HEK293T (cell line): ENCODE measurements around the gene MYLK3.

ENCODE experiments used
- CTCF ChIA-PET: fragments of 350-600 bp; formaldehyde crosslinking; extraction: SDS; loops from one replicate; lab custom pipeline; 2021; ENCODE audit warnings: antibody characterized with exemption, inconsistent platforms; lab: Yijun Ruan, JAX
- POLR2A ChIA-PET: fragments of 350-600 bp; formaldehyde crosslinking; extraction: SDS; loops from one replicate; lab custom pipeline; 2020; ENCODE audit warnings: antibody characterized with exemption, inconsistent platforms; lab: Yijun Ruan, JAX
- DNase-seq: peaks from one replicate; pipeline ENCODE4 v3.0.0; 2012; ENCODE audit warnings: mixed read lengths; ENCODE audit errors: extremely low spot score
- ARNT ChIP-seq: fragments of 450-650 bp; IDR thresholded peaks from 2 replicates; pipeline ENCODE4 v1.6.1; 2017; ENCODE audit warnings: mild to moderate bottlenecking
- BHLHE40 ChIP-seq: fragments of 450-650 bp; IDR thresholded peaks from 2 replicates; pipeline ENCODE4 v1.6.1; 2016; ENCODE audit warnings: mild to moderate bottlenecking, moderate library complexity, borderline replicate concordance
- CTBP1 ChIP-seq: fragments of 450-650 bp; IDR thresholded peaks from 2 replicates; pipeline ENCODE4 v1.6.1; 2016; ENCODE audit warnings: borderline replicate concordance
- ELF4 ChIP-seq: fragments of 450-650 bp; IDR thresholded peaks from 2 replicates; pipeline ENCODE4 v1.6.1; 2017; ENCODE audit warnings: antibody characterized with exemption
- FOXA1 ChIP-seq: fragments of 450-650 bp; IDR thresholded peaks from 2 replicates; pipeline ENCODE4 v1.6.1; 2016; ENCODE audit warnings: mild to moderate bottlenecking
- FOXK2 ChIP-seq: fragments of 450-650 bp; IDR thresholded peaks from 2 replicates; pipeline ENCODE4 v1.6.1; 2016; ENCODE audit warnings: mild to moderate bottlenecking
- FOXM1 ChIP-seq: fragments of 450-650 bp; IDR thresholded peaks from 2 replicates; pipeline ENCODE4 v1.6.1; 2017; ENCODE audit warnings: mild to moderate bottlenecking, borderline replicate concordance
- HDGF ChIP-seq: fragments of 450-650 bp; IDR thresholded peaks from 2 replicates; pipeline ENCODE4 v1.6.1; 2017; ENCODE audit warnings: antibody characterized with exemption, borderline replicate concordance
- L3MBTL2 ChIP-seq: fragments of 450-650 bp; conservative IDR thresholded peaks from 2 replicates; pipeline ENCODE4 v1.6.1; 2016; ENCODE audit warnings: mild to moderate bottlenecking
- LEF1 ChIP-seq: fragments of 450-650 bp; IDR thresholded peaks from 2 replicates; pipeline ENCODE4 v1.6.1; 2017; ENCODE audit warnings: mild to moderate bottlenecking, borderline replicate concordance
- NFRKB ChIP-seq: fragments of 450-650 bp; IDR thresholded peaks from 2 replicates; pipeline ENCODE4 v1.6.1; 2016; ENCODE audit warnings: mild to moderate bottlenecking, moderate library complexity
- SP1 ChIP-seq: fragments of 450-650 bp; IDR thresholded peaks from 2 replicates; pipeline ENCODE4 v1.6.1; 2017
- SUZ12 ChIP-seq: fragments of 450-650 bp; IDR thresholded peaks from 2 replicates; pipeline ENCODE4 v1.6.1; 2016; ENCODE audit warnings: mild to moderate bottlenecking
- TARDBP ChIP-seq: fragments of 450-650 bp; IDR thresholded peaks from 2 replicates; pipeline ENCODE4 v1.6.1; 2016
- ZNF384 ChIP-seq: fragments of 450-650 bp; IDR thresholded peaks from 2 replicates; pipeline ENCODE4 v1.6.1; 2016
- TF ChIP-seq, protein P1 (sequence below): fragments of 450-650 bp; IDR thresholded peaks from 2 replicates; pipeline ENCODE4 v1.6.1; 2016

The MYLK3 gene

DNA sequence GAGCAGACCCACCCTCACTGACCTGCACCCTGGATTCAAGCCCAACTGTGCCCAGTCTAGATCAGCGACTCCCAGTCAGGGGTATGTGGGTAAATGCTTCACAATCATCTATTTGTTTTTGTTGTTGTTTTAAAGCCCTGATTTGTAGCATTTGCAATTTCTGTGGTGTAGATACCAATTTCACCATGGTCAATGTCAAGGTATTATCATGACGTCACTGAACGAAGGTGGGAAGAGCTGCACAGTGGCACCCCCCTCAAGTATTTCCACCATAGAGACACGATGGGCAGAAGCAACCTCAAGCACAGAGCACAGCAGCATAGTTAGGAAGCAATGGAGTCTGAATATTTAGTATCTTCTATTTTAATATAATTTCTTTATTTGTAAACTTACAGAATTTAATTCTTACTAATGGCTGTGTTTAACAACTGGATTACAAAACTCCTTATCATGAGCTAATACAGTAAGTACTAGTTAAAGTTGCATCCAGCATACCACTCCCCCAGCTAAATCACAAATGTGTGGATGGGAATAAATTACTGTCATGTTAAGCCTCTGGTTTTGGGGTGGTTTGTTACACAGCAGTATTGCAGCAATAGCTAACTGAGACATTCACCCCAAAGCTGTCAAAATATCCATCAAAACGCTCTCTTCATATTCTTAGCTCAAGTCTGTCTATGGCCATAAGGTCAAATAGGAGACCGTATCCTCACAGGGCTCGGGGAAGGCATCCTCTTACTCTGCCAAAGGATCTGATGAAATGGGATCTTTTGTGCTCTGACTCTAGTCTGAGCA, 33.1 kb downstream of the MYLK3 start:
- CTCF ChIA-PET: interaction anchor here (0.6 kb wide), 1 partner anchor 37 kb away, joined by 4 read pairs; no protein-coding TSS in a partner anchor
- POLR2A ChIA-PET: no interaction called here
- TF ChIP-seq, protein P1, sequence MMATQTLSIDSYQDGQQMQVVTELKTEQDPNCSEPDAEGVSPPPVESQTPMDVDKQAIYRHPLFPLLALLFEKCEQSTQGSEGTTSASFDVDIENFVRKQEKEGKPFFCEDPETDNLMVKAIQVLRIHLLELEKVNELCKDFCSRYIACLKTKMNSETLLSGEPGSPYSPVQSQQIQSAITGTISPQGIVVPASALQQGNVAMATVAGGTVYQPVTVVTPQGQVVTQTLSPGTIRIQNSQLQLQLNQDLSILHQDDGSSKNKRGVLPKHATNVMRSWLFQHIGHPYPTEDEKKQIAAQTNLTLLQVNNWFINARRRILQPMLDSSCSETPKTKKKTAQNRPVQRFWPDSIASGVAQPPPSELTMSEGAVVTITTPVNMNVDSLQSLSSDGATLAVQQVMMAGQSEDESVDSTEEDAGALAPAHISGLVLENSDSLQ: no peak
- TF ChIP-seq FOXM1 (no peak), L3MBTL2 (no peak), ZNF384 (no peak), HDGF (no peak), NFRKB (no peak), FOXK2 (no peak), CTBP1 (no peak), BHLHE40 (no peak), TARDBP (no peak), SUZ12 (no peak)
- DNase-seq: no peak

DNA sequence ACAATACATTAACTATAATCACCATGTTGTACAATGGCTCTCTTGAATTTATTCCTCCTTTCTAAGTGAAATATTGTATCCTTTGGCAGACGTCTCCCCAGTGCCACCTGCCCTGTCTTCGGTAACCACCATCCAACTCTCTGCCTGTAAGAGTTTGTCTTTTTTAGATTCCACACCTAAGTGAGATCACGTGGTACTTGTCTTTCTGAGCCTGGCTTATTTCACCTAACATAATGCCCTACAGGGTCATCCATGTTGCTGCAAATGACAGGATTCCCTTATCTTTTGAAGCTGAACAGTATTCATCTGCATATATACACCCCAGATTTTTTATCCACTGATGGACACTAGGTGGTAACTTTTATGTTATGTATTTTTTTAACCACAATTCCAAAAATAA, 34.5 kb downstream of the MYLK3 start:
- ChIA-PET CTCF (no interaction called here), POLR2A (no interaction called here)
- TF ChIP-seq L3MBTL2 (no peak), FOXK2 (no peak), ELF4 (no peak)
- no peak for DNase-seq

DNA sequence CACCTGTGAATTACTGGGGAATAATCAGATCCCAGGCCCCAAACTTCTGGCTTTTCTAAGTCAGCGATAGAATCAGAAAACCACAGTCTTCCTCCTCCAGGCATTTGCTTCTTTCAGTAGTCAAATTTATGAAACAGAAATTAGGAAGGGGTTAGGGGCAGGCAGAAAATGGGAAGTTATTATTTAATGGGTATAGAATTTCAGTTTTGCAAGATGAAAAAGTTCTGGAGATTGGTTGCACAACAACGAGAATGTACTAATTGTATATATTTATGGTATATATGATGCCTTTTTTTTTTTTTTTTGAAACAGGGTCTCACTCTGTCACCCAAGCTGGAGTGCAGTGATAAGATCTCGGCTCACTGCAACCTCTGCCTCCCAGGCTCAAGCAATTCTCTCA, 35.2 kb downstream of the MYLK3 start:
- ChIA-PET CTCF (no interaction called here), POLR2A (no interaction called here)
- no peak for TF ChIP-seq TARDBP
- no peak for TF ChIP-seq FOXK2
- TF ChIP-seq, protein P1: no peak
- no peak for TF ChIP-seq HDGF
- no peak for TF ChIP-seq LEF1
- no peak for TF ChIP-seq FOXA1
- TF ChIP-seq NFRKB: no peak
- TF ChIP-seq BHLHE40: no peak
- no peak for TF ChIP-seq SP1
- no peak for TF ChIP-seq ARNT
- TF ChIP-seq FOXM1: no peak
- no peak for TF ChIP-seq ELF4
- TF ChIP-seq ZNF384: no peak
- no peak for TF ChIP-seq SUZ12
- TF ChIP-seq CTBP1: no peak
- TF ChIP-seq L3MBTL2: no peak
- no peak for DNase-seq

DNA sequence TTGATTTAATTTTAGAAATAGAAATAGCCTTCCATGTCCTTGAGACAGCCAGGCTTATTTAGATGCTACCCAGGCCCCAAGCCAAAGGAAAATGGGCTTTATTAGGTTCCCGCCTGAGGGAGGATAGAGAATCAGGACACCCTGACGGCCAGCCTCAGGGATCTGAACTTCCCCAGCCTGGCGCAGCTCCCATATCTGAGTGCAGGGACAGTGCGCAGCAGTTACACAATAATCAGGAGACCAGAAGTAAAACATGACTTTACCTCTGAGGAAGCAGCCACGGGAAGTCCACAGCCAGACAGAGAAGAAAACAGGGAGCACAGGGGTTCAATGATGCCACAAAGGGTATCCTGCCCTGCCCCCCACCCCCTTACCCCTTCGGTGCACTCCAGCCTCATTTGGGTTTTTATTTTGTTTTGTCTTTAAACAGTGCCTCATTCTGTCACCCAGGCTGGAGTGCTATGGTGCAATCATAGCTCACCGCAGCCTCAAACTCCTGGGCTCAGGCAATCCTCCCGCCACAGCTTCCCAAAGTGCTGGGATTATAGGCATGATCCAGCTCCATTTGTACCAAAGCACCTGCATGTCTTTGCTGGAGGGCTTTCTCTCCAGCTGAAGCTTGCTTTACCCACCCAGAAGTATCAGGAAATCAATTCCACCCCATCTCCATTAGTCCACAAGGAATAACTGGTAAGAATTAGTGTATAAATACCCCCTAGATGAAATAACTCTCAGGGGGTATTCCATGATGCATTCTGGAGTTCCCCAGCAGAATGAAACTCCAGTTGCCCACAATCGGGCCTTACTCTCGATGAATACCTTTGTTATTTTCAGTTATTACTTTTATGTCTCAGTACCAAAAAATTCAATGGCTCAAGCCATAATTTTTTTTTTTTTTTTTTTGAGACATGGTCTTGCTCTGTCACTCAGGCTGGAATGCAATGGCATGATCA, 36.8 kb downstream of the MYLK3 start:
- ChIA-PET POLR2A (no interaction called here), CTCF (no interaction called here)
- DNase-seq: no peak
- TF ChIP-seq LEF1: no peak
- TF ChIP-seq L3MBTL2: no peak
- no peak for TF ChIP-seq ZNF384
- no peak for TF ChIP-seq SP1
- no peak for TF ChIP-seq BHLHE40
- TF ChIP-seq ELF4: no peak

DNA sequence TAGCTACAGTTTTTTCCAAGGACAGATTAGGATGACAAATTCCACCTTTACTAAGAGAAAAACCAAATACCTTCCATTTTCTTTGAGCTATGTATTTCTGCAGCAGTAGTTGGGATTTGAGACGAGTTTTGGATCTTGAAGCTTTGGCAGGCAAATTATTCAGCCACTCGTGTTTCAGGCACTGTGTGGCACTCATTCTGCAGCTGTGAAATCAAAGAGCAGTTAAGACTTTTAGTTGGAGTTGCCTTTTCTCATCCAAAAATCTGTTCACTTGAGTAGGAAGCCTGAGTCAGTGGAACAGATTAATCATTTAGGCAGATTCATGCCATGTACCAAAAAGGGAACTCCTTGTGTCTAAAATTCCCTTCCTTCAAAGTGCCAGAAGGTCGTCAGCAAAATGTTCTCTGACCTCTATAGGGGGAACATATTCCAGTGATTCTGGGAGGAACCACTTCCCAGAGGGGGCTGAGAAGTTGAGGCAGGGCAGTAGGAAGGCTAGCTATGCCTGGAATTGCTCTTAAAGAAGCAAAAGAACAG, 38.6 kb downstream of the MYLK3 start:
- TF ChIP-seq L3MBTL2: no peak
- no peak for TF ChIP-seq ZNF384
- TF ChIP-seq SP1: no peak
- no peak for TF ChIP-seq NFRKB
- TF ChIP-seq CTBP1: no peak
- no peak for TF ChIP-seq TARDBP
- POLR2A ChIA-PET: interaction anchor here (1.0 to 1.4 kb wide), 3 partner anchors 9 to 19 kb away, joined by 3 read pairs; no protein-coding TSS in a partner anchor
- no peak for DNase-seq
- CTCF ChIA-PET: no interaction called here

DNA sequence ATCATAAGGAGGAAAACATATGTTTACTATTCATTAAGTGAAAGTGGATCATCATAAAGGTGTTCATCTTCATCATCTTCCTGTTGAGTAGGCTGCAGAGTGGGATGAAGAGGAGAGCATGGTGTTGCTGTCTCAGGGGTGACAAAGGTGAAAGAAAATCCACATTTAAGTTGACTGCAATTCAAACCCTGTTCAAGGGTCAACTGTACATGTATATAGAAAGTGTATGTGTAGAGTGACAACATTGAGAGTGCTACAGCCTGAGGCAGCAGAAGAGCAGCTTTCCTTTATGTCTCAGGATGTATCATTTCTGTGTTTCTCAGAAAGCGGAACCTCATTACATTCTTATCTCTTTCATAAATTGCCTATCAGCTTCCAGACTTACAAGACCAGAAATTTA, 41.5 kb downstream of the MYLK3 start:
- ChIA-PET CTCF (interaction anchor here (0.8 kb wide), 1 partner anchor 14 kb away, joined by 3 read pairs; no protein-coding TSS in a partner anchor), POLR2A (no interaction called here)
- DNase-seq: no peak
- TF ChIP-seq L3MBTL2: no peak
- no peak for TF ChIP-seq ARNT
- TF ChIP-seq NFRKB: no peak
- no peak for TF ChIP-seq ELF4
- TF ChIP-seq HDGF: no peak
- no peak for TF ChIP-seq CTBP1
- no peak for TF ChIP-seq BHLHE40
- no peak for TF ChIP-seq FOXM1
- TF ChIP-seq SUZ12: no peak
- no peak for TF ChIP-seq SP1
